ENCODE data around the gene RAB11FIP4. TPM values are rescaled to one million over a fixed set of nuclear protein-coding genes. Genes with fewer than 3 reads are reported as not detected.

RAB11FIP4 gene
- total and polyA plus RNA-seq, 2 of the 13 experiments (the other 11 are each of a cell fraction or from before 2014, with no cell fraction given), result 28.0 to 89.3 TPM

DNA sequence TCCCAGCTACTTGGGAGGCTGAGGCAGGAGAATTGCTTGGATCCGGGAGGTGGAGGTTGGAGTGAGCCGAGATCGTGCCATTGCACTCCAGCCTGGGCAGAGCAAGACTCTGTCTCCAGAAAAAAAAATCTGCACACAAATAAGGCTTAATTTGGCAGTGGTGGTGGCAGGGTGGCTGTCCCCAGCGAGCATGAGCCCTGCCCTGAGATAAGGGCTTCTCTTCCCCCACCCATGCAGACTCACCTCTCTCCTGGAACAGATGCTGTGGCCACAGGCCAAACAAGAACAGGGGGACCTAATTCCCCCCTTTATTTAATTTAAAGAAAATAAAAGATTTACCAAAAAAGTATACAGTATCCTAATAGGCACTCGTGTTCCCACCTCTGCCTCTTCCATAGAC, 157.2 kb downstream of the RAB11FIP4 start:
- Histone ChIP-seq H3K9ac (ENCODE audit: insufficient read depth, low read depth, low read length) (peak overlapping the region; percentile 76), H3K27me3 (ENCODE audit: control insufficient read depth in 1 of 2, insufficient read depth in 2 of 2, low read length in 2 of 2) (no peaks in the 10 kb centered on the region), H3K79me2 (ENCODE audit: insufficient read depth, low read length) (no peaks in the 10 kb centered on the region), H3K4me1 (ENCODE audit: insufficient read depth, low read length) (peaks cover 33% of the 10 kb centered on the region), H3K4me3 (replicated peaks in 1 of 3; ENCODE audit: insufficient read depth in 1 of 3, low read depth in 2 of 3, low read length in 3 of 3) (peak overlapping the region; percentile 71 to 90 (median 90)), H3K27ac (ENCODE audit: extremely low read length, insufficient read depth, low read length) (peak overlapping the region; percentile 88), H2AFZ (ENCODE audit: low read length) (no peak overlapping the region), H3K36me3 (replicated peaks in 1 of 2; ENCODE audit: control insufficient read depth in 1 of 2, insufficient read depth in 2 of 2, low read length in 2 of 2) (no peaks in the 10 kb centered on the region), H4K20me1 (ENCODE audit: insufficient read depth, low read length) (no peaks in the 10 kb centered on the region), H3K4me2 (ENCODE audit: low read depth, low read length) (peak overlapping the region; percentile 84), H3K9me3 (ENCODE audit: low read length) (no peaks in the 10 kb centered on the region)
- FAIRE-seq (no peak), ATAC-seq (no peak), DNase-seq (ENCODE audit: low spot score) (no peak)
- POLR2A ChIA-PET, result interaction anchor here (1.2 to 2.1 kb wide), 4 partner anchors 9 to 294 kb away, joined by 3 to 9 read pairs (median 6); no protein-coding TSS in a partner anchor
- WGBS (ENCODE audit: low lambda C conversion rate), result 39% methylated on average over 5 of the region's 5 CpGs
- TF ChIP-seq ZNF333 (CRISPR knock-in tag; IDR thresholded peaks at IDR 0.05; ENCODE audit: borderline replicate concordance), result no peak
- TF ChIP-seq NFE2L1 (CRISPR knock-in tag; IDR thresholded peaks at IDR 0.05; ENCODE audit: borderline replicate concordance), result no peak
- TF ChIP-seq, protein P1, sequence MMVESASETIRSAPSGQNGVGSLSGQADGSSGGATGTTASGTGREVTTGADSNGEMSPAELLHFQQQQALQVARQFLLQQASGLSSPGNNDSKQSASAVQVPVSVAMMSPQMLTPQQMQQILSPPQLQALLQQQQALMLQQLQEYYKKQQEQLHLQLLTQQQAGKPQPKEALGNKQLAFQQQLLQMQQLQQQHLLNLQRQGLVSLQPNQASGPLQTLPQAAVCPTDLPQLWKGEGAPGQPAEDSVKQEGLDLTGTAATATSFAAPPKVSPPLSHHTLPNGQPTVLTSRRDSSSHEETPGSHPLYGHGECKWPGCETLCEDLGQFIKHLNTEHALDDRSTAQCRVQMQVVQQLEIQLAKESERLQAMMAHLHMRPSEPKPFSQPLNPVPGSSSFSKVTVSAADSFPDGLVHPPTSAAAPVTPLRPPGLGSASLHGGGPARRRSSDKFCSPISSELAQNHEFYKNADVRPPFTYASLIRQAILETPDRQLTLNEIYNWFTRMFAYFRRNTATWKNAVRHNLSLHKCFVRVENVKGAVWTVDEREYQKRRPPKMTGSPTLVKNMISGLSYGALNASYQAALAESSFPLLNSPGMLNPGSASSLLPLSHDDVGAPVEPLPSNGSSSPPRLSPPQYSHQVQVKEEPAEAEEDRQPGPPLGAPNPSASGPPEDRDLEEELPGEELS (CRISPR knock-in tag; IDR thresholded peaks at IDR 0.05), result no peak
- TF ChIP-seq KDM4B (CRISPR knock-in tag; IDR thresholded peaks at IDR 0.05), result no peak
- TF ChIP-seq SAFB2 (CRISPR knock-in tag; IDR thresholded peaks at IDR 0.05; ENCODE audit: borderline replicate concordance, low read depth), result no peak
- no peak for TF ChIP-seq NFRKB (IDR thresholded peaks at IDR 0.05)
- TF ChIP-seq WIZ (CRISPR knock-in tag; IDR thresholded peaks at IDR 0.05), result no peak
- TF ChIP-seq MAZ (IDR thresholded peaks at IDR 0.05; ENCODE audit: borderline replicate concordance, low read depth, low read length), result no peak
- TF ChIP-seq MAZ (CRISPR knock-in tag; IDR thresholded peaks at IDR 0.05; ENCODE audit: low read depth), result no peak
- TF ChIP-seq ZSCAN22 (CRISPR knock-in tag; IDR thresholded peaks at IDR 0.05), result no peak
- no peak for TF ChIP-seq CEBPG (CRISPR knock-in tag; IDR thresholded peaks at IDR 0.05)
- no peak for TF ChIP-seq ZNF619 (CRISPR knock-in tag; IDR thresholded peaks at IDR 0.05)
- TF ChIP-seq FUBP1 (CRISPR knock-in tag; IDR thresholded peaks at IDR 0.05; ENCODE audit: borderline replicate concordance), result no peak
- no peak for TF ChIP-seq MXD3 (CRISPR knock-in tag; IDR thresholded peaks at IDR 0.05)
- TSS peak; percentile 85 for BruUV-seq (replicated peaks)
- CTCF ChIA-PET (ENCODE audit: low intra/inter-chr PET ratio, low total read pairs), result no interaction called here
- in situ Hi-C loops (cut with HindIII; ENCODE audit: extremely low pct_ligation_motif_present, low pct_unique_long_range_greater_than_20kb), result no loop called here
- intact Hi-C loops (cut with micrococcal nuclease; ENCODE audit: unreplicated experiment), result no loop called here

All from HepG2 (cell line).